COR-L47 (cell line): Measurements from ENCODE around the gene NYAP1.

Experiments used
- DNase-seq: peaks from one replicate; lab custom pipeline; 2025; lab: John Stamatoyannopoulos, UW

NYAP1 gene

GRCh38 chr7:100457033-100457432 is 26.7 kb upstream of the NYAP1 start:
- DNase-seq, result no peak

GRCh38 chr7:100464210-100464660 is 19.5 kb upstream of the NYAP1 start, which contains the start of gene SPACDR:
TSS of gene SPACDR (minus strand) at chr7:100464260. CDS start at chr7:100464025, 235 bp downstream.
- no peak for DNase-seq

- DNase-seq, result no peak
Observed at GRCh38 chr7:100464791-100465190, 18.9 kb upstream of the NYAP1 start.

GRCh38 chr7:100465299-100465698 is 18.4 kb upstream of the NYAP1 start:
- no peak for DNase-seq

GRCh38 chr7:100465702-100466311 is 17.9 kb upstream of the NYAP1 start:
- peak; percentile 71 for DNase-seq

GRCh38 chr7:100466653-100467605 is 16.8 kb upstream of the NYAP1 start:
- no peak for DNase-seq

GRCh38 chr7:100467638-100468373 is 15.9 kb upstream of the NYAP1 start:
- DNase-seq, result no peak

GRCh38 chr7:100469227-100470044 is 14.3 kb upstream of the NYAP1 start:
- DNase-seq, result peak; percentile 80

GRCh38 chr7:100471021-100471420 is 12.7 kb upstream of the NYAP1 start:
- no peak for DNase-seq

GRCh38 chr7:100472121-100472851 is 11.4 kb upstream of the NYAP1 start:
- DNase-seq, result no peak

GRCh38 chr7:100472854-100473499 is 10.8 kb upstream of the NYAP1 start:
- no peak for DNase-seq

- DNase-seq, result no peak
Observed at GRCh38 chr7:100475549-100475948, 8.2 kb upstream of the NYAP1 start.

GRCh38 chr7:100476101-100476780 is 7.5 kb upstream of the NYAP1 start:
- no peak for DNase-seq

- DNase-seq, result no peak
Observed at GRCh38 chr7:100476903-100477870, 6.5 kb upstream of the NYAP1 start.

GRCh38 chr7:100477871-100478267 is 5.9 kb upstream of the NYAP1 start:
- DNase-seq, result no peak

GRCh38 chr7:100478958-100479660 is 4.6 kb upstream of the NYAP1 start, which contains the start of gene TSC22D4:
TSS of gene TSC22D4 (minus strand) at chr7:100479214. CDS start at chr7:100478038, 1,176 bp downstream.
- peak; percentile 77 for DNase-seq

- DNase-seq, result no peak
Observed at GRCh38 chr7:100481466-100481865, 2.3 kb upstream of the NYAP1 start.

GRCh38 chr7:100482728-100483089 is 1.0 kb upstream of the NYAP1 start:
- DNase-seq, result no peak
